Measurements from ENCODE around the gene KRT34. TPM values are rescaled to one million over a fixed set of nuclear protein-coding genes. Genes with fewer than 3 reads are reported as not detected.
"Not testable (repeated sequence)": the region's sequence is repeated elsewhere in the genome, so short reads cannot be mapped to it uniquely, and the experiment has no call there.

KRT34 gene
- total RNA-seq, 2 donors from 2014 or later = not detected

GRCh38 chr17:41351177-41351576 lies 30.9 kb downstream of the KRT34 start:
- ATAC-seq (ENCODE audit: insufficient number of reproducible peaks, low FRiP score, low read depth) (no peak), DNase-seq (ENCODE audit: low spot score) (no peak)
- Histone ChIP-seq H3K27ac (no peak overlapping the region), H3K9me3 (no peaks in the 10 kb centered on the region), H3K36me3 (no peaks in the 10 kb centered on the region), H3K4me3 (no peak overlapping the region), H3K4me1 (ENCODE audit: control insufficient read depth in 1 of 2, low read depth in 2 of 2) (no peaks in the 10 kb centered on the region), H3K27me3 (replicated peaks; ENCODE audit: insufficient read depth) (no peaks in the 10 kb centered on the region)
- TF ChIP-seq CTCF (IDR thresholded peaks at IDR 0.05) = no peak

GRCh38 chr17:41350381-41350878 lies 31.7 kb downstream of the KRT34 start, which contains the start of gene KRT33A:
TSS of gene KRT33A (minus strand) at chr17:41350828. CDS start at chr17:41350767, 61 bp downstream.
- H3K4me1 ChIP-seq (ENCODE audit: control insufficient read depth in 1 of 2, low read depth in 2 of 2); ATAC-seq (ENCODE audit: insufficient number of reproducible peaks, low FRiP score, low read depth); DNase-seq (ENCODE audit: low spot score): not testable (repeated sequence)

GRCh38 chr17:41347869-41348760 lies 34.0 kb downstream of the KRT34 start:
- no peaks in the 10 kb centered on the region for H3K36me3 ChIP-seq
- no peak overlapping the region for H3K27ac ChIP-seq
- TF ChIP-seq CTCF (IDR thresholded peaks at IDR 0.05) = no peak
- DNase-seq (ENCODE audit: low spot score) (no peak), ATAC-seq (ENCODE audit: insufficient number of reproducible peaks, low FRiP score, low read depth) (no peak)
- H3K4me3 ChIP-seq = no peak overlapping the region
- H3K9me3 ChIP-seq = no peaks in the 10 kb centered on the region
- no peaks in the 10 kb centered on the region for H3K27me3 ChIP-seq (replicated peaks; ENCODE audit: insufficient read depth)
- no peaks in the 10 kb centered on the region for H3K4me1 ChIP-seq (ENCODE audit: control insufficient read depth in 1 of 2, low read depth in 2 of 2)

More at GRCh38 chr17:41350381-41350878, 31.7 kb downstream of the KRT34 start, which contains the start of gene KRT33A:
- H3K4me3 ChIP-seq; H3K27ac ChIP-seq; H3K36me3 ChIP-seq; H3K9me3 ChIP-seq; H3K27me3 ChIP-seq (replicated peaks; ENCODE audit: insufficient read depth): not testable (repeated sequence)

GRCh38 chr17:41346421-41346820 lies 35.7 kb downstream of the KRT34 start:
- H3K4me1 ChIP-seq (ENCODE audit: control insufficient read depth in 1 of 2, low read depth in 2 of 2); H3K27me3 ChIP-seq (replicated peaks; ENCODE audit: insufficient read depth); H3K9me3 ChIP-seq; H3K27ac ChIP-seq; H3K4me3 ChIP-seq; ATAC-seq (ENCODE audit: insufficient number of reproducible peaks, low FRiP score, low read depth); H3K36me3 ChIP-seq; DNase-seq (ENCODE audit: low spot score): not testable (repeated sequence)

- H3K27ac ChIP-seq = no peak overlapping the region
- no peak for TF ChIP-seq CTCF (IDR thresholded peaks at IDR 0.05)
- no peak for ATAC-seq (ENCODE audit: insufficient number of reproducible peaks, low FRiP score, low read depth)
- DNase-seq (ENCODE audit: low spot score) = no peak
- no peak overlapping the region for H3K4me3 ChIP-seq
- H3K4me1 ChIP-seq (ENCODE audit: control insufficient read depth in 1 of 2, low read depth in 2 of 2) = no peaks in the 10 kb centered on the region
- H3K9me3 ChIP-seq = no peaks in the 10 kb centered on the region
- no peaks in the 10 kb centered on the region for H3K36me3 ChIP-seq
- no peaks in the 10 kb centered on the region for H3K27me3 ChIP-seq (replicated peaks; ENCODE audit: insufficient read depth)
Measured at GRCh38 chr17:41345992-41346391, 36.1 kb downstream of the KRT34 start.

GRCh38 chr17:41343029-41343428 lies 39.1 kb downstream of the KRT34 start:
- Histone ChIP-seq H3K36me3 (no peaks in the 10 kb centered on the region), H3K4me3 (no peak overlapping the region), H3K4me1 (ENCODE audit: control insufficient read depth in 1 of 2, low read depth in 2 of 2) (no peaks in the 10 kb centered on the region), H3K27me3 (replicated peaks; ENCODE audit: insufficient read depth) (no peaks in the 10 kb centered on the region), H3K27ac (no peak overlapping the region), H3K9me3 (no peaks in the 10 kb centered on the region)
- TF ChIP-seq CTCF (IDR thresholded peaks at IDR 0.05) = no peak
- DNase-seq (ENCODE audit: low spot score) = no peak
- ATAC-seq (ENCODE audit: insufficient number of reproducible peaks, low FRiP score, low read depth) = no peak
